HepG2 (cell line): ENCODE measurements around the gene DPH2. TPM values are rescaled to one million over a fixed set of nuclear protein-coding genes. Genes with fewer than 3 reads are reported as not detected.
A peak's percentile ranks its signal among the peaks of the same experiment; 100 is the strongest.

ENCODE experiments used
- DR1 ChIP-seq: sonication (generic); formaldehyde crosslinking; IDR thresholded peaks from 2 replicates; pipeline ENCODE4 v1.8.0; 2021; ENCODE audit warnings: mild to moderate bottlenecking, missing genetic modification reagents, inconsistent platforms
- EED ChIP-seq: sonication (generic); formaldehyde crosslinking; IDR thresholded peaks from 2 replicates; pipeline ENCODE4 v1.5.0; 2020; ENCODE audit warnings: mild to moderate bottlenecking, missing genetic modification reagents
- EP300 ChIP-seq, 3 experiments: sonication (generic) in 1 of 3; formaldehyde crosslinking in 1 of 3; IDR thresholded peaks; 2 replicates each; pipeline versions ENCODE4 v1.5.1 to v1.6.1; 2011 to 2020; ENCODE audit warnings: low read depth in 2 of 3, low read length in 2 of 3, borderline replicate concordance in 1 of 3, improper control_type of control experiment in 1 of 3, mild to moderate bottlenecking in 1 of 3, missing genetic modification reagents in 1 of 3, moderate library complexity in 1 of 3
- FOXP1 ChIP-seq, 2 experiments: fragments of 450-650 bp in 1 of 2; IDR thresholded peaks; 2 replicates each; pipeline ENCODE4 v1.6.1; 2017 to 2018; ENCODE audit warnings: antibody characterized with exemption in 1 of 2
- HDAC6 ChIP-seq: fragments of 200-600 bp; sonication (generic); IDR thresholded peaks from 2 replicates; pipeline ENCODE4 v1.7.0; 2017; ENCODE audit warnings: mild to moderate bottlenecking, antibody characterized with exemption, low read length, low read depth
- HMG20B ChIP-seq: conservative IDR thresholded peaks from 2 replicates; pipeline ENCODE4 v1.6.1; 2016; ENCODE audit warnings: missing genetic modification reagents, missing compliant biosample characterization
- SNAI1 ChIP-seq: sonication (generic); formaldehyde crosslinking; IDR thresholded peaks from 2 replicates; pipeline ENCODE4 v1.5.0; 2020; ENCODE audit warnings: mild to moderate bottlenecking, missing genetic modification reagents, borderline replicate concordance
- STAT5B ChIP-seq: sonication (generic); formaldehyde crosslinking; IDR thresholded peaks from 2 replicates; pipeline ENCODE4 v1.4.0; 2020; ENCODE audit warnings: missing genetic modification reagents
- TOPORS ChIP-seq: sonication (generic); formaldehyde crosslinking; IDR thresholded peaks from 2 replicates; pipeline ENCODE4 v1.8.0; 2023; ENCODE audit warnings: mild to moderate bottlenecking, missing genetic modification reagents
- ZNF232 ChIP-seq: sonication (generic); formaldehyde crosslinking; IDR thresholded peaks from 2 replicates; pipeline ENCODE4 v1.4.0; 2020; ENCODE audit warnings: missing genetic modification reagents, borderline replicate concordance
- ZNF263 ChIP-seq: sonication (generic); formaldehyde crosslinking; IDR thresholded peaks from 2 replicates; pipeline ENCODE4 v1.4.0; 2020; ENCODE audit warnings: missing genetic modification reagents
- ZNF432 ChIP-seq: sonication (generic); formaldehyde crosslinking; IDR thresholded peaks from 2 replicates; pipeline ENCODE4 v1.5.0; 2020; ENCODE audit warnings: missing genetic modification reagents, mild to moderate bottlenecking, borderline replicate concordance
- ZNF547 ChIP-seq: sonication (generic); formaldehyde crosslinking; IDR thresholded peaks from 2 replicates; pipeline ENCODE4 v1.5.1; 2020; ENCODE audit warnings: mild to moderate bottlenecking, missing genetic modification reagents
- ZNF562 ChIP-seq: sonication (generic); formaldehyde crosslinking; IDR thresholded peaks from 2 replicates; pipeline ENCODE4 v1.8.0; 2022; ENCODE audit warnings: missing genetic modification reagents, borderline replicate concordance
- ZNF781 ChIP-seq: sonication (generic); formaldehyde crosslinking; IDR thresholded peaks from 2 replicates; pipeline ENCODE4 v1.5.1; 2020; ENCODE audit warnings: borderline replicate concordance, mild to moderate bottlenecking, missing genetic modification reagents; ENCODE audit errors: not compliant biosample characterization
- polyA plus RNA-seq, 8 experiments: library from polyadenylated mRNA; depleted of rRNA in 3 of 8; stranded (reverse) in 7 of 8; unstranded in 1 of 8; fragments of >200 nt; fragmentation: Illumina TruSeq in 4 of 8; extraction: Trizol in 4 of 8; gene quantifications; 2 replicates each; pipeline versions ENCODE4 v1.2.1 to v1.2.3, GENCODE V29; 2011 to 2016; ENCODE audit warnings: low read depth in 4 of 8, missing spikeins in 1 of 8, mixed read lengths in 1 of 8; ENCODE audit not compliant: insufficient read depth in 1 of 8
- total RNA-seq, 5 experiments: library from RNA; depleted of rRNA; stranded (reverse); fragments of >200 nt; fragmentation: Illumina TruSeq; extraction: Trizol; gene quantifications; 2 replicates each; pipeline ENCODE4 v1.2.3, GENCODE V29; 2016; ENCODE audit warnings: low read depth in 1 of 5
- TF ChIP-seq, protein P1 (sequence below): conservative IDR thresholded peaks from 2 replicates; pipeline ENCODE4 v1.6.1; 2018; ENCODE audit warnings: missing genetic modification reagents
- TF ChIP-seq, protein P2 (sequence below): sonication (generic); formaldehyde crosslinking; IDR thresholded peaks from 2 replicates; pipeline ENCODE4 v1.8.1; 2023; ENCODE audit warnings: missing genetic modification reagents, inconsistent platforms, borderline replicate concordance
- TF ChIP-seq, protein P3 (sequence below): sonication (generic); formaldehyde crosslinking; IDR thresholded peaks from 2 replicates; pipeline ENCODE4 v1.4.0; 2020; ENCODE audit warnings: missing genetic modification reagents
- TF ChIP-seq, protein P4 (sequence below): sonication (generic); formaldehyde crosslinking; IDR thresholded peaks from 2 replicates; pipeline ENCODE4 v1.4.0; 2020; ENCODE audit warnings: mild to moderate bottlenecking, missing genetic modification reagents
- TF ChIP-seq, protein P5 (sequence below): sonication (generic); formaldehyde crosslinking; IDR thresholded peaks from 2 replicates; pipeline ENCODE4 v1.4.0; 2020; ENCODE audit warnings: missing genetic modification reagents, mild to moderate bottlenecking, borderline replicate concordance

The DPH2 gene
- total and polyA plus RNA-seq, 2 of the 13 experiments (the other 11 are each of a cell fraction or from before 2014, with no cell fraction given) = 32.2 to 38.3 TPM

DNA sequence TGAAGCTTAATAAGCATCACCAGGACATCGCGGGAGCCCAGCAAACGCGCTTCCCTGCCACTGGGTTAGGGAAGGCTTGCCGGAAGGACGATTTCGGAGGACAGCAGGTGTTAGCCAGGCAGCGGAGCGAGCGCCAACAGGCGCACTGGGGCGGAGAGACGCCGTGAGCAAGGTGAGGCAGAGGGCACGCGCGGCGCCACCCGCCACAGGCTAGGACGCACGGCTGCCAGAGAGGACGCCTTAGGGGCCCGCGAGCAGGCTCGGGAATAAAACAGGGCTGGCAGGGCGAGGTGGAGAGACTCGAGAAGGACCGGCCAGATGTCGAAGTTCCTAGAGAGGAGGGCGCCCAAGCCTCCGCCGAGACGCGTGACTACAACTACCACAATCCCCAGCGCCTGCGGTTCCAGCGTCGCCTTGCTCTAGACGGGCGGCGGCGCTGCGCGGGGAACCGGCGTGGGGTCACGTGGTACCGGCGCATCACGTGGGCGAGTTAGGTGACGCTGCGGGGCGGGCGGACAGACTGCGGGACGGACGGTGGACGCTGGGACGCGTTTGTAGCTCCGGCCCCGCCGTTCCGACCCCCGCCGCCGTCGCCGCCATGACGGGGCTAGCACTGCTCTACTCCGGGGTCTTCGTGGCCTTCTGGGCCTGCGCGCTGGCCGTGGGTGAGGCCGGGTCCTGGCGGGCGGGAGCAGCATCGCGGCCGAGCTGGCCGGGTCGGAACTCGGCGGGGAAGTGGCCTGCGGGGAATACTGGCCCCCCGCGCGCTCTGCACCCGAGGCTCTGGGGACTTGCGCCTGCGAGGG, 4.8 kb downstream of the DPH2 start, which contains the start of gene ATP6V0B (continued):
- TF ChIP-seq, protein P1, sequence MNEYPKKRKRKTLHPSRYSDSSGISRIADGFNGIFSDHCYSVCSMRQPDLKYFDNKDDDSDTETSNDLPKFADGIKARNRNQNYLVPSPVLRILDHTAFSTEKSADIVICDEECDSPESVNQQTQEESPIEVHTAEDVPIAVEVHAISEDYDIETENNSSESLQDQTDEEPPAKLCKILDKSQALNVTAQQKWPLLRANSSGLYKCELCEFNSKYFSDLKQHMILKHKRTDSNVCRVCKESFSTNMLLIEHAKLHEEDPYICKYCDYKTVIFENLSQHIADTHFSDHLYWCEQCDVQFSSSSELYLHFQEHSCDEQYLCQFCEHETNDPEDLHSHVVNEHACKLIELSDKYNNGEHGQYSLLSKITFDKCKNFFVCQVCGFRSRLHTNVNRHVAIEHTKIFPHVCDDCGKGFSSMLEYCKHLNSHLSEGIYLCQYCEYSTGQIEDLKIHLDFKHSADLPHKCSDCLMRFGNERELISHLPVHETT (CRISPR knock-in tag) = peak; percentile 73
- TF ChIP-seq ZNF781 (CRISPR knock-in tag) (no peak), DR1 (no peak; the same call in 1 of the 2 replicates), HMG20B (CRISPR knock-in tag) (no peak), ZNF562 (no peak), ZNF263 (peak; percentile 16; the same call in 1 of the 2 replicates), SNAI1 (no peak), EED (CRISPR knock-in tag) (no peak), EP300 (IDR thresholded peaks at IDR 0.05; ENCODE audit: low read depth in 2 of 2, low read length in 2 of 2) (0 out of 4 replicates have a peak, but pooled peaks of 1 of the 2 experiments have one; percentile 7), EP300 (CRISPR knock-in tag; IDR thresholded peaks at IDR 0.05; ENCODE audit: borderline replicate concordance) (no peak), ZNF432 (CRISPR knock-in tag) (no peak; the same call in 1 of the 2 replicates), TOPORS (CRISPR knock-in tag) (0 out of 2 replicates have a peak, but pooled peaks have one; percentile 68), FOXP1 (IDR thresholded peaks at IDR 0.05) (no peak), FOXP1 (CRISPR knock-in tag; IDR thresholded peaks at IDR 0.05) (no peak), ZNF547 (CRISPR knock-in tag) (no peak; the same call in 1 of the 2 replicates), ZNF232 (CRISPR knock-in tag) (no peak), HDAC6 (no peak), STAT5B (CRISPR knock-in tag) (no peak)
- TF ChIP-seq, protein P2, sequence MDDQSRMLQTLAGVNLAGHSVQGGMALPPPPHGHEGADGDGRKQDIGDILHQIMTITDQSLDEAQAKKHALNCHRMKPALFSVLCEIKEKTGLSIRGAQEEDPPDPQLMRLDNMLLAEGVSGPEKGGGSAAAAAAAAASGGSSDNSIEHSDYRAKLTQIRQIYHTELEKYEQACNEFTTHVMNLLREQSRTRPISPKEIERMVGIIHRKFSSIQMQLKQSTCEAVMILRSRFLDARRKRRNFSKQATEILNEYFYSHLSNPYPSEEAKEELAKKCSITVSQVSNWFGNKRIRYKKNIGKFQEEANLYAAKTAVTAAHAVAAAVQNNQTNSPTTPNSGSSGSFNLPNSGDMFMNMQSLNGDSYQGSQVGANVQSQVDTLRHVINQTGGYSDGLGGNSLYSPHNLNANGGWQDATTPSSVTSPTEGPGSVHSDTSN (CRISPR knock-in tag) = no peak
- TF ChIP-seq, protein P3, sequence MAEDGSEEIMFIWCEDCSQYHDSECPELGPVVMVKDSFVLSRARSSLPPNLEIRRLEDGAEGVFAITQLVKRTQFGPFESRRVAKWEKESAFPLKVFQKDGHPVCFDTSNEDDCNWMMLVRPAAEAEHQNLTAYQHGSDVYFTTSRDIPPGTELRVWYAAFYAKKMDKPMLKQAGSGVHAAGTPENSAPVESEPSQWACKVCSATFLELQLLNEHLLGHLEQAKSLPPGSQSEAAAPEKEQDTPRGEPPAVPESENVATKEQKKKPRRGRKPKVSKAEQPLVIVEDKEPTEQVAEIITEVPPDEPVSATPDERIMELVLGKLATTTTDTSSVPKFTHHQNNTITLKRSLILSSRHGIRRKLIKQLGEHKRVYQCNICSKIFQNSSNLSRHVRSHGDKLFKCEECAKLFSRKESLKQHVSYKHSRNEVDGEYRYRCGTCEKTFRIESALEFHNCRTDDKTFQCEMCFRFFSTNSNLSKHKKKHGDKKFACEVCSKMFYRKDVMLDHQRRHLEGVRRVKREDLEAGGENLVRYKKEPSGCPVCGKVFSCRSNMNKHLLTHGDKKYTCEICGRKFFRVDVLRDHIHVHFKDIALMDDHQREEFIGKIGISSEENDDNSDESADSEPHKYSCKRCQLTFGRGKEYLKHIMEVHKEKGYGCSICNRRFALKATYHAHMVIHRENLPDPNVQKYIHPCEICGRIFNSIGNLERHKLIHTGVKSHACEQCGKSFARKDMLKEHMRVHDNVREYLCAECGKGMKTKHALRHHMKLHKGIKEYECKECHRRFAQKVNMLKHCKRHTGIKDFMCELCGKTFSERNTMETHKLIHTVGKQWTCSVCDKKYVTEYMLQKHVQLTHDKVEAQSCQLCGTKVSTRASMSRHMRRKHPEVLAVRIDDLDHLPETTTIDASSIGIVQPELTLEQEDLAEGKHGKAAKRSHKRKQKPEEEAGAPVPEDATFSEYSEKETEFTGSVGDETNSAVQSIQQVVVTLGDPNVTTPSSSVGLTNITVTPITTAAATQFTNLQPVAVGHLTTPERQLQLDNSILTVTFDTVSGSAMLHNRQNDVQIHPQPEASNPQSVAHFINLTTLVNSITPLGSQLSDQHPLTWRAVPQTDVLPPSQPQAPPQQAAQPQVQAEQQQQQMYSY = no peak
- TF ChIP-seq, protein P4, sequence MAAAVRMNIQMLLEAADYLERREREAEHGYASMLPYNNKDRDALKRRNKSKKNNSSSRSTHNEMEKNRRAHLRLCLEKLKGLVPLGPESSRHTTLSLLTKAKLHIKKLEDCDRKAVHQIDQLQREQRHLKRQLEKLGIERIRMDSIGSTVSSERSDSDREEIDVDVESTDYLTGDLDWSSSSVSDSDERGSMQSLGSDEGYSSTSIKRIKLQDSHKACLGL = peak; percentile 88
- TF ChIP-seq, protein P5, sequence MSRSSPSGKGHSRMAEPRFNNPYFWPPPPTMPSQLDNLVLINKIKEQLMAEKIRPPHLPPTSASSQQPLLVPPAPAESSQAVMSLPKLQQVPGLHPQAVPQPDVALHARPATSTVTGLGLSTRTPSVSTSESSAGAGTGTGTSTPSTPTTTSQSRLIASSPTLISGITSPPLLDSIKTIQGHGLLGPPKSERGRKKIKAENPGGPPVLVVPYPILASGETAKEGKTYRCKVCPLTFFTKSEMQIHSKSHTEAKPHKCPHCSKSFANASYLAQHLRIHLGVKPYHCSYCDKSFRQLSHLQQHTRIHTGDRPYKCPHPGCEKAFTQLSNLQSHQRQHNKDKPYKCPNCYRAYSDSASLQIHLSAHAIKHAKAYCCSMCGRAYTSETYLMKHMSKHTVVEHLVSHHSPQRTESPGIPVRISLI (CRISPR knock-in tag) = no peak
